B cell (primary cell): ENCODE measurements around the gene NYNRIN. TPM values are rescaled to one million over a fixed set of nuclear protein-coding genes. Genes with fewer than 3 reads are reported as not detected.

Source experiments
- ATAC-seq: fragments of 200-7000 bp; cut with Tn5 transposase; one replicate; pipeline ENCODE4 v1.10.0; 2021; ENCODE audit warnings: low read depth, mild to moderate bottlenecking, moderate number of reproducible peaks, moderate library complexity
- CTCF ChIA-PET: fragments of 350-600 bp; sonication (Branson Sonifier 250); formaldehyde crosslinking; loops from one replicate; lab custom pipeline; 2021; ENCODE audit warnings: antibody characterized with exemption, inconsistent platforms; lab: Charles Lee
- POLR2A ChIA-PET: fragments of 350-600 bp; sonication (Branson Sonifier 250); formaldehyde crosslinking; loops from one replicate; lab custom pipeline; 2021; ENCODE audit warnings: antibody characterized with exemption; lab: Charles Lee
- DNase-seq: peaks from one replicate; pipeline ENCODE4 v3.0.0; 2013
- H2AFZ ChIP-seq: 2 replicates; pipeline ENCODE4 v1.6.1; 2012; ENCODE audit warnings: mild to moderate bottlenecking, low read depth, low read length; ENCODE audit not compliant: insufficient read depth, poor library complexity, severe bottlenecking
- H3K27ac ChIP-seq, 2 donors: 1 replicate in 1 of 2; 2 replicates in 1 of 2; pipeline ENCODE4 v1.5.1; 2012 to 2013; ENCODE audit warnings: low read length in 2 of 2, mild to moderate bottlenecking in 2 of 2, moderate library complexity in 1 of 2
- H3K27me3 ChIP-seq, 4 experiments: fragments of 200-600 bp in 1 of 4; sonication (generic) in 1 of 4; replicated peaks in 1 of 4; 1 replicate in 2 of 4; 2 replicates in 2 of 4; pipeline versions ENCODE4 v1.6.1 to v1.7.0; 2013 to 2016; ENCODE audit warnings: low read length in 3 of 4, mild to moderate bottlenecking in 2 of 4, mixed read lengths in 1 of 4, moderate library complexity in 1 of 4; ENCODE audit not compliant: insufficient read depth in 4 of 4, control insufficient read depth in 3 of 4; ENCODE audit errors: control extremely low read depth in 1 of 4
- H3K36me3 ChIP-seq, 2 experiments: replicated peaks in 1 of 2; 1 replicate in 1 of 2; 2 replicates in 1 of 2; pipeline versions ENCODE4 v1.6.1 to v1.7.1; 2013; ENCODE audit warnings: low read length in 1 of 2; ENCODE audit not compliant: insufficient read depth in 2 of 2, control insufficient read depth in 1 of 2; ENCODE audit errors: control extremely low read depth in 1 of 2, extremely low read depth in 1 of 2
- H3K4me1 ChIP-seq, 2 donors: fragments of 200-600 bp in 1 of 2; sonication (generic) in 1 of 2; 1 replicate in 1 of 2; 2 replicates in 1 of 2; pipeline versions ENCODE4 v1.5.1 to v1.6.1; 2013 to 2017; ENCODE audit warnings: low read length in 2 of 2; ENCODE audit not compliant: control insufficient read depth in 2 of 2, insufficient read depth in 2 of 2
- H3K4me2 ChIP-seq: replicated peaks from 2 replicates; pipeline ENCODE3; 2012; ENCODE audit warnings: mild to moderate bottlenecking, low read depth, low read length; ENCODE audit not compliant: poor library complexity, severe bottlenecking
- H3K4me3 ChIP-seq, 5 experiments: fragments of 200-600 bp in 1 of 5; sonication (generic) in 1 of 5; 1 replicate in 3 of 5; 2 replicates in 2 of 5; pipeline versions ENCODE4 v1.5.1 to v1.7.0; 2011 to 2016; ENCODE audit warnings: low read length in 4 of 5, mild to moderate bottlenecking in 4 of 5, low read depth in 2 of 5, control low read depth in 1 of 5, moderate library complexity in 1 of 5; ENCODE audit not compliant: insufficient read depth in 1 of 5; ENCODE audit errors: control extremely low read depth in 1 of 5, extremely low read depth in 1 of 5
- H3K79me2 ChIP-seq: fragments of 200-600 bp; sonication (generic); one replicate; pipeline ENCODE4 v1.6.0; 2016; ENCODE audit warnings: low read length; ENCODE audit not compliant: control insufficient read depth, insufficient read depth
- H3K9ac ChIP-seq: fragments of 200-600 bp; sonication (generic); 2 replicates; pipeline ENCODE4 v1.6.1; 2017; ENCODE audit warnings: mild to moderate bottlenecking, low read length, moderate library complexity
- H3K9me3 ChIP-seq, 3 donors: one replicate each; pipeline versions ENCODE4 v1.6.1 to v1.7.1; 2013; ENCODE audit warnings: low read length in 2 of 3; ENCODE audit not compliant: control insufficient read depth in 2 of 3, insufficient read depth in 1 of 3; ENCODE audit errors: control extremely low read depth in 1 of 3
- H4K20me1 ChIP-seq: 2 replicates; pipeline ENCODE4 v1.6.0; 2012; ENCODE audit warnings: mild to moderate bottlenecking, low read length; ENCODE audit not compliant: insufficient read depth, control insufficient read depth, poor library complexity, severe bottlenecking
- H3K27ac Mint-ChIP-seq: one replicate; pipeline ENCODE4 v1.8.0; 2021; ENCODE audit warnings: mixed read lengths
- H3K27me3 Mint-ChIP-seq: one replicate; pipeline ENCODE4 v1.8.0; 2021; ENCODE audit warnings: mixed read lengths
- H3K4me1 Mint-ChIP-seq: one replicate; pipeline ENCODE4 v1.8.0; 2021; ENCODE audit warnings: mixed read lengths
- H3K4me3 Mint-ChIP-seq: one replicate; pipeline ENCODE4 v1.8.0; 2021; ENCODE audit warnings: mixed read lengths
- H3K9me3 Mint-ChIP-seq: one replicate; pipeline ENCODE4 v1.8.0; 2022; ENCODE audit warnings: mixed read lengths; ENCODE audit not compliant: insufficient read depth
- CTCF ChIP-seq: fragments of 200-600 bp; IDR thresholded peaks from one replicate; pipeline ENCODE4 v1.8.0; 2022; ENCODE audit warnings: antibody characterized with exemption, mild to moderate bottlenecking
- EZH2 ChIP-seq: IDR thresholded peaks from 2 replicates; pipeline ENCODE4 v1.6.1; 2012; ENCODE audit warnings: borderline replicate concordance, low read depth, mild to moderate bottlenecking, moderate library complexity, low read length; ENCODE audit not compliant: insufficient read depth, poor library complexity, severe bottlenecking
- WGBS: methylation state at CpG from one replicate; pipeline ENCODE4 v1.1.5; 2013; ENCODE audit warnings: missing lambda C conversion rate; ENCODE audit not compliant: insufficient coverage; 5-methylcytosine and 5-hydroxymethylcytosine counted together
- intact Hi-C: fragments of 100-400 bp; cut with micrococcal nuclease; formaldehyde crosslinking; loops from one replicate; pipeline ENCODE4 v1.10.0; 2022
- polyA plus RNA-seq: library from polyadenylated mRNA; depleted of rRNA; stranded (reverse); fragments of >200 nt; gene quantifications from 2 replicates; pipeline ENCODE4 v1.2.3, GENCODE V29; 2012
- total RNA-seq, 2 donors: library from RNA; stranded (reverse); fragments of 120-200 nt in 1 of 2; gene quantifications; 1 replicate in 1 of 2; 2 replicates in 1 of 2; pipeline versions ENCODE4 v1.2.3 to v1.2.4, GENCODE V29; 2013 to 2022

NYNRIN gene
- total and polyA plus RNA-seq, 2 donors (not counting 1 experiment from before 2014, with no cell fraction given), result 0.04 to 0.34 TPM

GRCh38 chr14:24406416-24406815 is 7.6 kb downstream of the NYNRIN start:
- Histone ChIP-seq H3K4me3 (no peak overlapping the region), H3K9ac (no peak overlapping the region), H4K20me1 (no peaks in the 10 kb centered on the region), H3K9me3 (peaks cover 0 to 3% (median 0%) of the 10 kb centered on the region in 3 donors), H3K79me2 (no peaks in the 10 kb centered on the region), H3K4me2 (no peak overlapping the region), H3K27me3 (peaks cover 0 to 16% (median 8%) of the 10 kb centered on the region in 4 experiments), H3K27ac (no peak overlapping the region), H3K36me3 (no peaks in the 10 kb centered on the region), H3K4me1 (no peaks in the 10 kb centered on the region), H2AFZ (no peak overlapping the region)
- peaks cover 38% of the 10 kb centered on the region for H3K27me3 Mint-ChIP-seq
- ATAC-seq, result no peak
- intact Hi-C loops, result no loop called here
- ChIA-PET POLR2A (no interaction called here), CTCF (interaction anchor here (1.7 to 3.0 kb wide), 2 partner anchors 41 to 73 kb away, joined by 7 to 13 read pairs; no protein-coding TSS in a partner anchor)
- TF ChIP-seq EZH2 (no peak), CTCF (no peak)
- WGBS, result 92% methylated on average over 6 of the region's 6 CpGs
- H3K4me1 Mint-ChIP-seq, result no peaks in the 10 kb centered on the region
- H3K9me3 Mint-ChIP-seq, result no peaks in the 10 kb centered on the region
- no peak for DNase-seq
- H3K4me3 Mint-ChIP-seq, result no peak overlapping the region
- H3K27ac Mint-ChIP-seq, result no peak overlapping the region

DNA sequence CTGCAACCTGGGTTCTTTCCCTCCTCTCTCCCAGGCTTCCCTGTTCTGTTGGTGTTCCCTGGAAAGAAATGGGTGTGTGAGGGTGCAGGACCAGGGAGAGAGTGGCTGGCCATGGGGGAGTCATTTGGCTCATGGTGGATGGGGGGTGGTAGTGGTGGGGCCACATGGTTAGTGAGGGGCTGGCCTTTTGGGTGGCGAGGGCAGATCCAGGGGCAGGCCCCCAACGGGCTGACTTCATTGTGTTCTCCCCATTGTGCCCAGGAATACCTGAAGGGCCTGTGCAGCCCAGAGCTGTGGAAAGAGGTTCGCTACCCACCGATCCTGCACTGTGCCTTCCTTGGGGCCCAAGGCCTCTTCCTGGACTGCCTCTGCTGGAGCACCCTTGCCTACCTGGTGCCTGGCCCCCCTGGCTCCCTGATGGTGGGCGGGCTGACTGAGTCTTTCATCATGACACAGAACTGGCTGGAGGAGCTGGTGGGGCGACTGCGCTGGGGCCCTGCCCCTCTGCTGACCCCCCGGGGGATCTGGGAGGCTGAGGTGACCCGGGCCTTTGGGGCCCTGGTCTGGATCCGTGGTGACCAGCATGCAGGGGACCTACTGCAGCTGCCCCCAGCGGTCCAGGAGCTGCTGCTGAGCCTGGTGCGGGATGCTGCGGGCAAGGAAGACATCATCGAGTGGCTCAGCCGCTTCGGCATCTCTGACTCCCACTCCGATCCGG is 9.0 kb downstream of the NYNRIN start:
- TF ChIP-seq CTCF, result no peak
- TF ChIP-seq EZH2, result no peak
- 92% methylated on average over 18 of the region's 18 CpGs for WGBS
- Histone ChIP-seq H3K27me3 (peaks cover 0 to 14% (median 8%) of the 10 kb centered on the region in 4 experiments), H3K9ac (no peak overlapping the region), H3K36me3 (no peaks in the 10 kb centered on the region), H3K4me3 (no peak overlapping the region), H3K4me1 (no peaks in the 10 kb centered on the region), H3K27ac (no peak overlapping the region), H2AFZ (no peak overlapping the region), H3K9me3 (peaks cover 0 to 3% (median 0%) of the 10 kb centered on the region in 3 donors), H3K79me2 (no peaks in the 10 kb centered on the region), H4K20me1 (no peaks in the 10 kb centered on the region), H3K4me2 (no peak overlapping the region)
- Mint-ChIP-seq H3K9me3 (no peaks in the 10 kb centered on the region), H3K27me3 (peaks cover 33% of the 10 kb centered on the region), H3K4me1 (no peaks in the 10 kb centered on the region), H3K27ac (no peak overlapping the region), H3K4me3 (no peak overlapping the region)
- DNase-seq, result no peak
- CTCF ChIA-PET, result interaction anchor here (0.7 to 3.0 kb wide), 3 partner anchors 23 to 75 kb away, joined by 3 to 13 read pairs (median 7); no protein-coding TSS in a partner anchor
- intact Hi-C loops, result no loop called here
- ATAC-seq, result no peak
- POLR2A ChIA-PET, result no interaction called here
